Activated CD4-positive, CD25-positive, alpha-beta regulatory T cell treated with anti-CD3 and anti-CD28 coated beads, Interleukin-2, amount 50 U/mL, for 24 hours (primary cell): ENCODE results near the gene EFCAB11.
"Not testable (repeated sequence)": the region's sequence is repeated elsewhere in the genome, so short reads cannot be mapped to it uniquely, and the experiment has no call there.

Experiments
- ATAC-seq, 2 donors: fragments of 150-1000 bp; cut with Tn5 transposase; one replicate each; pipeline ENCODE4 v1.10.0; 2021; ENCODE audit warnings: mild to moderate bottlenecking in 1 of 2, moderate library complexity in 1 of 2

EFCAB11 gene

DNA sequence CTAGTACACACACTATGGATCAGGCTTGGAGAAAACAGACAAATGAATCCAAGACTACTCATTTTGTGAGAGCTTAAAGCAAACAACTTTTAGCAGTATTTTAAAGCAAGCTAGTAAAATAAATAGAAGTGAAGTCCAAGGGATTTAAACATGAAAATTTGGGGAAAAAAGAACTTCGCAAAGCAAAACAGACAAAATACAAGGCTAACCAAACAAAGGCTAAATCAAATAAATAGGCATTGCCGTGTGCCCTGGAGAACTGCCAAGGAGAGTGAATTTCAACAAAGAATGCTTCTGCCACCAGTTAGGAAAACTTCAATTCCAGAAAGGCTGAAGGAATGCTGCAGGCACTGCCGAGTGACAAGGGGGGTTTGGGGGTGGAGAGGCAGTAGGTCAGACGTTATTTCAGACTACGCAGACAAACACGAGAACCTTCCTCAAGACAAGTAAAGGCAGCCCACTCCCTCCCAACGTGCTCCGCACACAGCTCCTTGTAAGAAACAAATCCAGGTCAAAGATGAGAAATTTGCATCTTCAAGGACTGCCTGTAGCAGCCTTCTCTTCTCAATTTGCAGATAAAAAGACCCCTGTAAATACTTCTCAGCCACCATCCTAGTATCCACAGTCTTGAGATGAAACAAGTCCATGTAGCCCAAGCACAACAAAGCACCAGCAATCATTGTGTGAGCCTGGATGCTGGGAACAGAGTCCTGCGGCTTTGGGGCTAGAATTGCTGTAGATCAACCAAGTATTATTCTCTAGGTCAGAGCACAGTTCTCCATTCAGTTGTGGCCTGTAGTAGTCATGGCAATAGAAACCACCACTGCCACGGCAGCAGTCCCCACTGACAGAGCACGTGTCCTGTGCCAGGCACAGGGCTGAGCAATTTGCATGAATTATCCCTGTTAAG lies 43.3 kb downstream of the EFCAB11 start:
- ATAC-seq, result peak in 1 of 2 donors; percentile 30

DNA sequence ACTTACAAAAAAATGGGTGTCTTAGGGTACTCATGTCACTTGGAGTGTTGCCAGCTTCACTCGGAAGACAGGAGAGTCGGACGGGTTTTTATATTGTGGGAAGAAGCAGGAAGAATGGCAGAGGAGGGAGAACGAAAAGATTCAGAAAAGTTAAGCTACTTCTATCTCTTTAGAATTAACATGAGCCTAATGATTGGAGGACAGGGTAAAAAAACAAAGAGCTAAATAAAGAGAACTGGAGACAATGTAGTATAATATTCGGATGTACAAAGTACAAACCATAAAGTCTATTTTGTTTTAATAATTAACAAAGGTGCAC lies 43.9 kb downstream of the EFCAB11 start:
- no peak for ATAC-seq

DNA sequence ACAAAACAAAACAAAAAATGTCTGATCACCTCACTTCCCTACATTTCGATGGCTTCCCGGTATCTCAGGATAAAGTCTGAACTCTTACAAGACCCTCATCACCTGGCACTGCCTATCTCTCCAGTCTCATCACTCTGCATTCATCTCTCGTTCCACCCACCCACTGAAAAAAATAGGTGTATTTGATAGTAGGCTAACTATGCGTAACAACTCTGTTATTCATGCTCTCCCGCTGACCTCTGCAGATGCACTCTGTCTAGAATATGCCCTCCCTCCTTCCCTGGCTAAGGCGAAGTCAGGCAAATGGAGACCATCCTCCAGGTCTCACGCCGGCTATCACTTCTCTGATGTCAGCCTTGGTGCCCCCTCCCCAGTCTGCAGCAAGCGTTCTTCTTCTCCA lies 44.9 kb downstream of the EFCAB11 start:
- ATAC-seq, result no peak

DNA sequence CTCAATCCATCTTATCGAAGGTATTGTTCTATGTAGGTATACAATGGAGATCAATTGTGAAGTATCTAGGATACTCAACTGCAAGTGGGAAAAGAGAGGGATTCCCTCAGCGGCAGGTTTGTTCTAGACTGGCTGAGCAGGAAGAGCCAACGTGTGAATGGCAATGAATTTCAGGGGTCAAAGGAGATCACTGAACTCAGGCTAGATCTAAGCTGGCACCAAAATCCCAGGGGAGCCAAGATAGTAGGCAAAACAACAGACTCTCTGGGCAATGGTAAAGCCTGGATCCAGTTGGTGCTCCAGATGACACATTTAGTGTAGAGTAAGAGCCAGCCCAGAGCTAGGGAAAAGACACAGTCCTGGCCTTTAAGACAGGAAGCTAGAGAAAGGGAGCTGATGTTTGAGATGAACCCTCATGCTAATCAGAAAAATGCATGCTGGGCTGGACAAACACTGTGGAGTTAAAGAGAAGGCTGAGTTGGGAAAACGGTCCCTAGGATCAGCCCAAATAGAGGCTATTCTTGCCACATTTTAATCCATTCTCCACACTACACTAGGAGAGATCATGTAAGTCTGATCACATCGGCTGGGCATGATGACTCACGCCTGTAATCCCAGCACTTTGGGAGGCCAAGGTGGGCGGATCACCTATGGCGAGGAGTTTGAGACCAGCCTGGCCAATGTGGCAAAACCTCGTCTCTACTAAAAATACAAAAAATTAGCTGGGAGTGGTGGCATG lies 45.6 kb downstream of the EFCAB11 start:
- ATAC-seq, result no peak

DNA sequence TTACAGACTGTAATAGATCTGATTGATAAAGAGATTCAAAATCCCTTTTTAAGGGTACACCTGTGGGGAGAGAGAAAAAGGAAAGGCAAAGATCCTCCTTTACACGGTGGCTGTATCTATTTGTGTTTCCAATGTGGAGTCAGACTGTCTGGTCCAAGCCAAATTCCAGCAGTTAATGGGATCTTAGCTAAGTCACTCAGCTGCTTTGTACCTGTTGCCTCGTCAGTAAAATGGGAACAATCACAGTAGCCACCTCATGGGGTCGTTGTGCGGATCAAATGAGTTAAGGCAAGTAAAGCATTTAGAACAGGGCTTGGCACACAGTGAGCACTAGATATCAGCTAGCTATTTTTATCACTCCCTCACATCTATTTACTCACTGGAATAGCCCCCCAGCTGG lies 46.9 kb downstream of the EFCAB11 start:
- no peak for ATAC-seq

DNA sequence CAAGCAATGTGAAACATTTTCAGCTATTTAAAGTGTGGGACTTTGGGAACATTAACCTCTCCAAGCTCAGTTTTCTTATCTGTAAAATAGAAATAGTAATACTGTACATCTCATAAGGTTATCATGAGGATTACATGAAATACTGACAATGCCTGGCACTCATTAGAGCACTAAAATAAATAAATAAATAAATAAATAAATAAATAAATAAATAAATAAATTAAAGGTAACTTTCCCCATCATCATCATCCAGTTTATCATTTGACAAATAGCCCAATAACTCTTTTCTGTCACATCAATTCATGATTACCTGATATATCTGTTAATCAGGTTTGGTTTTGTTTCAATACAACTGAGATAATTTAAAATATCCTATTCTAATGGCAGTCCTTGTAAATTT lies 48.5 kb downstream of the EFCAB11 start:
- no peak for ATAC-seq

DNA sequence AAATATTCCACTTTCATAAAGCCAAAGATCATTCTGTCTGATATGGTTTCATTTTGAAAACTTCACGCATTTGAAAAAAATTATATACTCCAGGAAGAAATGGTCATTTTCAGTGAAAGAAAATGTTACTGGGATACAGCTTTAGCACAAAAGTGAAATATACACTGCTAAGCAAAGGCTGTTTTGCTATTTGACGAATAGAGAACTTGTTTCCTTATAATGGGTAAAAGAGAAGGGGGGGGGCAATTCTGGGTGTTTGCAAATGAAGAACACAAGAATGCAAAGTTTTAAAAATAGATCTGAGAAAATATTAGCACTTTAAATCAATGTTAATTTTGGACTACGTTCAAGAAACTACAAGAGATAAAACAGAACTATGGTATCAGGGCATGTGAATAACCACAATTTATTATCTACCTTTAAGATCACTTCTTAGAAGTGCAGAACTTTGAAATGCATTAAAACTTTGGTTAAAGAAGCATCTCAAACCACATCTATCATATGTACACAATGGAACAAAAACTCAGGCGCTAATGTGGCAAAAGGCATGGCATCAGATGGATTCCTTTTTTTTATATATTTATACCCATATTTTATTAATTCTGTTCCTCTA lies 51.1 kb downstream of the EFCAB11 start:
- ATAC-seq, result no peak

DNA sequence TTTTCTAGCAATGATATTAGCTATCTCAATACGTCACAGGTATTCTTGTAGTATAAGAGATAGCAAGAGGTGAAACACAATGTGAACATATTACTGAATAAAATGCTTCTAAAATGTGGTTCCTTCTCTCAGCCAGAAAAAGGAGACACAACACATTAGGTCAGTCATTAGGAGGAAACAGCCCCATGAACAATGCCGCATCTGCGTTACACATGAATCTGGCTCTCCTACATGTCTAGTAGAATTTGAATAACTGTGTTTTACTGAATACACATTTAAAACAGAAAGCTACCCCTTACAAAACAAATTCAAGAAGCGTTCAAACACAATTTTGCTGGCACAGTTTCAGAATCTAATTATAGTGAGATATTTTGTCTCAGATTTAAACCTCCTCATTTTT lies 51.6 kb downstream of the EFCAB11 start:
- ATAC-seq, result no peak

DNA sequence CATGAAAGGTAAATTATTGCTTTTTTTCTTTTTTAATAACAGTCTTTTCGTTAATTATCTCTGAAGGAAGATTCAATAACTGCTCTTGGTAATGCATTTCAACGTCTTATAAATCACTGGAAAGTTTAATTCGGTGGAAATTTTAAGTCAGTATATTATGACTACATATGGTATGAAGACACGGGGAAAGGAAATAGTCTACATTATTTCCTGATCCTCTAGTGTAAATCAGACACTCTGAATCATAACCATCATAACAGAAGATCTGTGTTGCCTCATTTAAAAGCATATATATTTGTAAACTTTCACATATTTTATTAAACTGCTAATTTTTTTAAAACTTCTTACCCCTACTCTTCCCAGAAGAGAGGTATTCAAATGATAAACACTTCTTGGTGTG lies 53.7 kb downstream of the EFCAB11 start:
- ATAC-seq, result peak; percentile 21 to 45

DNA sequence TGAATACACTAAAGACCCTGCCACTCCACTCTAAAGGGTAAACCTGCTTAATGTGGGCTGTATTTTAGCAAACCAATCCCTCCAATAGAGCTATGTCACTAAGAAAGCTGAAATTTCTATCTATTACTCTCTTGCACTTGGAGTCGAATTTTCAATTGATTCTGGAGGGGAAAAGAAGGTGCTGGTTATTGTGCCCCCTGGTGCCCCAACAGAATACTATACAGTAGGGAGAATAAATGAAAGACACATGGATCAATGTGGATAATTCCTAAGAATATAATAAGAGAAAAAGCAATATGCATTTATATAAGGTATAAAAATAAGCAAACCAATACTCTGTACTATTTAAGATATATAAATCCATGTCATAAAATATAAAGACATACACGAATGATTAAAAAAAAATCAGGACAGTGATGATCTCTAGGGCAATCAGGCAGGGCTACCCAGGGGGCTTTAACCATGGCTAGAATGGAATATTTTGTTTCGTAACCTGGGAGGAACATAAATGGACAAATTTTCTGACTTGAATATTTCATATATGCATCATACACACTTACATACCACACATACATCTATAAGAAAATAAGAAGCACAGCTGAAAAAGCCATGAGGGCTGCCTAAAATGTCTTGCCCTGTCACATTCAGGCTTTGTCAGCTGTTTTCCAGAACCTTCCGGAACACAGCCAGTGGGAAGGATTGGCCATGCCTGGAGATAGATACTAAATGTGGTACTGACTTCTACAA lies 54.4 kb downstream of the EFCAB11 start:
- no peak for ATAC-seq

DNA sequence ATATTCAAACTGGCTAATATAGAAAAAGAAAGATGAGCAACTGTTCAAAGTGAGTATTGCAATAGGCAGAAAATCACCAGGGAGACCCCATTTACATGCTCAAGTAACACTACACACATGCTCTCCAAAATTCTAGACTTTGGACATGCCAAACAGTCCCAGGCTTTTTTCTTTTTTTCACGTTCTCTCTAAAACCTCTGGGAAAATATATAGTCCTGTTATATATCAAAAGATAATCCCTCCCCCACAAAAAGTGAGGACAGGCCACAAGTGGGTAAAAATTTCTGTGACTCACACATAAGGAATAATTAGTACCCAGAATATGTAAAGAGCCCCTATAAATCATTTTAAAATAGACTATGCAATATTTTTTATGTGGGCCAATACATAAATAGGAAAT lies 55.2 kb downstream of the EFCAB11 start:
- ATAC-seq, result no peak

DNA sequence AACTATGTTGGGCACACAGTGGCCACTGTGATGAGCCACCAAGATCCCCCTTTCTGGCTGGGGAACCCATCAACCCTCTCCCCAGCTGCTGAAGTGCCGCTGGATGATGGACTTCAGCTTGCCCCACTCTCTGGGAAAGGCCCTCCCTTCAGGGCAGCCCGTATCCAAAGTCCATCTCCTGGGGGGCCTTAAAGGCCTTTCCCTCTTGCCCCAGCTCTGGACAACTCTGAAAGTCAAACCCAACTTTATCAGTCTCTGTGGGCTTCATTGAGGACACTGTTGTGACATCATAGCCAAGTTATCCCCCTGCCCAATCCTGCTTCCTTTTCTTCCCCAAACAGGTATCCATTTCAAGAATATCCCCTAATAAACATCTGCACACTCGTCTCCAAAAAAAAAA lies 61.1 kb downstream of the EFCAB11 start:
- not testable (repeated sequence) for ATAC-seq

DNA sequence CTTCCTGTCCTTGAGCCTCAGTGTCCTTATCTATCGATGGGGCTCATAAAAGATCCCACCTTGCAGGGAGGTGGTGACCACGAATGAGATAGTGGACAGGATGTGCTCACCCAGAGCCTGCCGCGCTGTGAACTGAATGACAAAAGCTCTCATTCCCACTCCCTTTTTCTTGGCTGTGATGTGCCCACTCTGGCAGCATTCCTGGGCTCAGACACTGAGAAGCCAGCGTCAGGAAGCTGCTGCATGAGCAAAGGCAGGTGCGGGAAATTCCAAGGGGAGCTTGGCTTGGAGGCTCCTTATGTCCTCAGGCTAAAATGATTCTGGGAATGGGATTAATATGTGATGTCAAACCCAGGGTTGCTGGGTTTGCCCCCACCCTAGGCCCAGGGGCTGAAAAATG lies 61.6 kb downstream of the EFCAB11 start:
- no peak for ATAC-seq

DNA sequence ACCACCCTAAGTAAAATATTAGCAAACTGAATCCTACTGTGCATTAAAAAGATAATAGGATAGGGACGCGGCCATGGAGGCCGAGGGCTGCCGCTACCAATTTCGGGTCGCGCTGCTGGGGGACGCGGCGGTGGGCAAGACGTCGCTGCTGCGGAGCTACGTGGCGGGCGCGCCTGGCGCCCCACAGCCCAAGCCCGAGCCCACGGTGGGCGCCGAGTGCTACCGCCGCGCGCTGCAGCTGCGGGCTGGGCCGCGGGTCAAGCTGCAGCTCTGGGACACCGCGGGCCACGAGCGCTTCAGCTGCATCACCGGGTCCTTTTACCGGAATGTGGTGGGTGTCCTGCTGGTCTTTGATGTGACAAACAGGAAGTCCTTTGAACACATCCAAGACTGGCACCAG lies 62.8 kb downstream of the EFCAB11 start:
- not testable (repeated sequence) for ATAC-seq

DNA sequence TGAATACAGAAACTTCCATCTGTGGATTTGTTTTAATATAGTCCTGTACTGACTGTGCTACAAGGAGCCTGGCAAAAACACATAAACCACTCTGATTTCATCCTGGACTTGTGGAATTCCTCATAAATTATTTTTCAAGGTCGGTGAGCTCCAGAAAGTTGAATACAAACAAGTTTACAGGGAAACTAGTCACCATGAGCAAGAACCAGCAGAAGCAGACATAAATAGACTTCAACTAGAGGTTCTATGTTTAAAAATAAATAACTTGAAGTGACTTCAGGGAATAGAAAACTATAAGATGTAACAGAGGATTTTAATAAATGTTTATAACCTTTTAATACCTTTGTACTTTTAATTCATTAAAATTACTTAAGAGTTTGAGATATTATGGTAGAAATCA lies 63.5 kb downstream of the EFCAB11 start:
- no peak for ATAC-seq

DNA sequence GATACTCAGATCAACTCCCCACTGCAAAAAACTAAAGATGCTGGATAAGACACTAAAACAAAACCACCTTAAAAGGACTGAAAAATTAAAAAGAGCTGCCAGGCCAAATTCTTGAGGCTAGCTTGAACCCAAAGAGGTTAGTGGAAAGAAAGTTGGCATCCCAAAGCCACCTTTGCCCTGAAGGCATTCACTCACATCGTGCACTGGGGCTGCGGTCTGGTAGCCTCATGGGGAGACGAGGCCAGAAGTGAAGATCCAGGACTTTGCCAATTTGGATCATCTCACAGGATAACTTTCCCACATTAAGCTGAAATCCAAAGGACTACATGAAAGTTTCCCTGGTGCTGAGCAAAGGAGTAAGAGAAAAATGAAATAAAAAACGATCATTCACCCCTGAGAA lies 63.9 kb downstream of the EFCAB11 start:
- no peak for ATAC-seq

DNA sequence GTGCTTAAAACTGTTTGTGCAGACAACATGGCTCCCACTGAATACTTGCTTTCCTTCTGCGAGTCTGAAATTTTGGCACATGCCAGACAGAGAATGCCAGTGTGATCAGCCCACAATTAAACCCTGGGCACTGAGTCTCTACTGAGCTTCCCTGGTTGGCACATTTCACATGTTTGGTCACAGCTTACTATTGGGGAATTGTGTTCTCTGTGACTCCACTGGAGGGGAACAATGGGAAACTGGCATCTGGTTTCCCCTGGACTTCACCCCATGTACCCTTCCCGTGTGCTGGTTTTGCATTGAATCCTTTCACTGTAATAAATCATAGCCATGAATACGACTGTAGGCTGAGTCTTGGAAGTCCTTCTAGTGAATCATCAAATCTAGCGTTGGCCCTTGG lies 64.9 kb downstream of the EFCAB11 start:
- ATAC-seq, result no peak

DNA sequence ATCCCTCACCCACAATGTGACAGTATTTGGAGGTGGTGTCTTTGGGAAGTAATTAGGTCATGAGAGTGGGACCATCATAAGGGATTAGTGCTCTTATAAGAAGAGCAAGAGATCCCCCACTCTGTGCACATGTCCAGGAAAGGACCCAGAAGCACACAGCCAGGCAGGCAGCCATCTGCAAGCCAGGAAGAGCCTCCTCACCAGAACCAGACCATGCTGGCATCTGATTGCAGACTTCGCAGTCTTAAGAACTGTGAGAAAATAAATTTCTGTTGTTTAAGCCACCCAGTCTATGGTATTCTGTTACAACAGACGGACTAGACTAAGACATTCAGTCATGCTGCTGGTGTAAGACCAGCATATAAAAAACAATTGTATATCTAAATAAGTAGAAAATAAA lies 69.8 kb downstream of the EFCAB11 start:
- no peak for ATAC-seq

DNA sequence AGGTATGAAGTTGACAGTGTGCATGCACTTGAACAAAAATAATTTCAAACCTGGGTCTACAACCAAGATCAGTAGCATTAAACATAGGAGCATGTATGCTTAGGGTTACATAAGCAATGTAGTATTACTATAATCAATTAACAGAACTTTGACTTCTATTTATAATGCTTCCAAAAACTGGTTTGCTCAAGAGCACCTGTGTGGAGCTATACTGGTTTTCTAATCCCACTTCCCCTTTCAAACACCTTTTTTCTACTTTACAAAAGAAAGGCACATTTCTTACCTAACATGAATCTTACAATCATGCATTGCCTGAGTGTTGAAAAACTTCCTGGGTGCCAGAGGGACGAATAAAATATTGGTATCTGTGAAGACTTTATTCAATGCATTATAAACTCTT lies 72.7 kb downstream of the EFCAB11 start:
- ATAC-seq, result no peak

DNA sequence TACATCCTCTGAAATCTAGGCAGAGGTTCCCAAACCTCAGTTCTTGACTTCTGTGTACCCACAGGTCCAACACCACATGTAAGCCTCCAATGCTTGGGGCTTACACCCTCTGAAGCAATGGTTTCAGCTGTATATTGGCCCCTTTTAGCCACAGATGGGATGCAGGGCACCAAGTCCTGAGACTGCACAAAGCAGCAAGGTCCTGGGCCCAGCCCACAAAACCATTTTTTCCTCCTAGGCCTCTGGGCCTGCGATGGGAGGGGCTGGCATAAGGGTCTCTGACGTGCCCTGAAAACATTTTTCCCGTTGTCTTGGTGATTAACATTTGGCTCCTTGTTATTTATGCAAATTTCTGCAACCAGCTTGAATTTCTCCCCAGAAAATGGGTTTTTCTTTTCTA lies 80.4 kb downstream of the EFCAB11 start:
- ATAC-seq, result not testable (repeated sequence)

DNA sequence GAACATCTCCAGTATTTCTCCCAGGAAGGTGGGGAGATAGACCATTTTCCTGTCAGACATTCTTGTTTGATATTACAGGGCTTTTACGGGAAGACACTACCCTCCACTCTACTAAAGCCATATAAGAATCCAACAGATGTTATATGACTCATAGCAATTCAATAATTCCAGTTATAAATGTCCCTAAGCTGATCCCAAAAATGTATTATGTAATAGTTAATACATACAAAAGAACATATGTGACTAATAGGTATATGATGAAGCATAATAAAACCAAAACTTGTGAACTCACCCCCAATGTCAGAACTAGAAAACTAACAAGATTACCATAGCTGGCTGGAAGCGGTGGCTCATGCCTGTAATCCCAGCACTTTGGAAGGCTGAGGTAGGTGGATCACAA lies 84.2 kb downstream of the EFCAB11 start:
- no peak for ATAC-seq

DNA sequence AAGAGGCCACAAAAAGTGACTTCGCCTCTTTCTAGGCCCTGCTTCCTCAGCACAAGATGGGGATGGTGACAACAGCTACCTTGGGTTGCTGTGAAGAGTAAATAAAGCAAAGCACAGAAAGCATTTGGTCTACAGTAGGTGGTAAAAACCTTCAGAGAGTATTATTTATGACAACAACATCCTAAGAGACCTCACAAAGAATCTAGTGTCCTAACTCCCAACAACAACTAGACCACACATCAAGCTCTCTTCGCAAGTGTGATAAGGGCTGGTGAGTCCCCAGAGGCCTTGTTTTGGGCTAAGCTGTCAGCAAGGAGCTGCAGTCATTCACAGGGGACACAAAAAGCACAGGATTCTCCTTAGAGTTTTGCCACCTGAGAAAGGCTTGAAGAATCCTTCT lies 84.9 kb downstream of the EFCAB11 start:
- ATAC-seq, result no peak

DNA sequence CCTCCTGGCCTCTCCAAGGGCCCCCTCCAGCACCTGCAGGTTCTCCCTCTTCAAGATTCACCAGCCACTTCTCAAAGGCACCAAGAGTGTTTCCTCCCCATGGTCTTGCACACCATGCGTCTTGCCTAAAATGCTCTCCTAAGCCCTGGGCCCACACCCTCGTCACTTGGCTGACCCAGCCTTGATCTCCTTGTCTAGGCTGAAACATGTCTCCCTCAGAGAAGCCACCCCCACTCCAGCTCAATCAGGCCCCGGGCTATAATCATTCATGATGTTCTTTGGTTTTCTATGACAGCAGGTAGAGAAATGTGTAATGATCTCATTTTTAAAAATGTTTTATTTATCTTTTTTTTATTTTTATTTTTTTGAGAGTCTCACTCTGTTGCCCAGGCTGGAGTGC lies 88.1 kb downstream of the EFCAB11 start:
- ATAC-seq, result no peak
